ENCODE results near the gene CD36.

Gene CD36

GRCh38 chr7:80611353-80611752 lies 27.1 kb upstream of the CD36 start:
- no peak for TF ChIP-seq CTCF (IDR thresholded peaks at IDR 0.05; ENCODE audit: low read length)
- TF ChIP-seq EZH2phosphoT487 (IDR thresholded peaks at IDR 0.05; ENCODE audit: low read length), result no peak
- no peak for TF ChIP-seq EZH2 (optimal IDR thresholded peaks at IDR 0.05; ENCODE audit: low read depth, low read length)
- Histone ChIP-seq H3K4me2 (ENCODE audit: low read depth, low read length) (no peak overlapping the region), H3K36me3 (replicated peaks; ENCODE audit: insufficient read depth, low read length) (no peaks in the 10 kb centered on the region), H4K20me1 (ENCODE audit: insufficient read depth, low read length) (no peaks in the 10 kb centered on the region), H3K9me2 (replicated peaks; ENCODE audit: insufficient read depth, low read length) (no peaks in the 10 kb centered on the region), H3K27ac (ENCODE audit: low read length) (no peak overlapping the region), H3K27me3 (replicated peaks; ENCODE audit: insufficient read depth, low read length) (no peaks in the 10 kb centered on the region), H3K9ac (ENCODE audit: low read length) (no peak overlapping the region), H3K9me3 (replicated peaks; ENCODE audit: insufficient read depth, low read length) (no peaks in the 10 kb centered on the region), H3F3A (ENCODE audit: insufficient read depth, low read length) (no peaks in the 10 kb centered on the region), H2AFZ (ENCODE audit: low read length) (no peak overlapping the region), H3K4me1 (ENCODE audit: low read length) (no peaks in the 10 kb centered on the region), H3K79me2 (ENCODE audit: low read length) (no peaks in the 10 kb centered on the region), H3K4me3 (ENCODE audit: low read length) (no peak overlapping the region)
- no peak for DNase-seq

GRCh38 chr7:80611779-80612178 lies 26.7 kb upstream of the CD36 start:
- H2AFZ ChIP-seq (ENCODE audit: low read length), result no peak overlapping the region
- no peaks in the 10 kb centered on the region for H3K36me3 ChIP-seq (replicated peaks; ENCODE audit: insufficient read depth, low read length)
- no peak for TF ChIP-seq EZH2 (optimal IDR thresholded peaks at IDR 0.05; ENCODE audit: low read depth, low read length)
- no peak for TF ChIP-seq CTCF (IDR thresholded peaks at IDR 0.05; ENCODE audit: low read length)
- TF ChIP-seq EZH2phosphoT487 (IDR thresholded peaks at IDR 0.05; ENCODE audit: low read length), result no peak
- H3K27me3 ChIP-seq (replicated peaks; ENCODE audit: insufficient read depth, low read length), result no peaks in the 10 kb centered on the region
- DNase-seq, result no peak
- H3K27ac ChIP-seq (ENCODE audit: low read length), result no peak overlapping the region
- H3K79me2 ChIP-seq (ENCODE audit: low read length), result no peaks in the 10 kb centered on the region
- H3F3A ChIP-seq (ENCODE audit: insufficient read depth, low read length), result no peaks in the 10 kb centered on the region
- H3K4me2 ChIP-seq (ENCODE audit: low read depth, low read length), result no peak overlapping the region
- no peaks in the 10 kb centered on the region for H4K20me1 ChIP-seq (ENCODE audit: insufficient read depth, low read length)
- H3K4me1 ChIP-seq (ENCODE audit: low read length), result no peaks in the 10 kb centered on the region
- H3K9me2 ChIP-seq (replicated peaks; ENCODE audit: insufficient read depth, low read length), result no peaks in the 10 kb centered on the region
- no peak overlapping the region for H3K4me3 ChIP-seq (ENCODE audit: low read length)
- H3K9ac ChIP-seq (ENCODE audit: low read length), result no peak overlapping the region
- H3K9me3 ChIP-seq (replicated peaks; ENCODE audit: insufficient read depth, low read length), result no peaks in the 10 kb centered on the region

GRCh38 chr7:80612880-80613279 lies 25.6 kb upstream of the CD36 start:
- Histone ChIP-seq H3K9me2 (replicated peaks; ENCODE audit: insufficient read depth, low read length) (no peaks in the 10 kb centered on the region), H2AFZ (ENCODE audit: low read length) (no peak overlapping the region), H3K36me3 (replicated peaks; ENCODE audit: insufficient read depth, low read length) (no peaks in the 10 kb centered on the region), H3K4me2 (ENCODE audit: low read depth, low read length) (no peak overlapping the region), H3K27me3 (replicated peaks; ENCODE audit: insufficient read depth, low read length) (no peaks in the 10 kb centered on the region), H3K79me2 (ENCODE audit: low read length) (no peaks in the 10 kb centered on the region), H3K4me3 (ENCODE audit: low read length) (no peak overlapping the region), H4K20me1 (ENCODE audit: insufficient read depth, low read length) (no peaks in the 10 kb centered on the region), H3K4me1 (ENCODE audit: low read length) (no peaks in the 10 kb centered on the region), H3K9me3 (replicated peaks; ENCODE audit: insufficient read depth, low read length) (no peaks in the 10 kb centered on the region), H3K27ac (ENCODE audit: low read length) (no peak overlapping the region), H3F3A (ENCODE audit: insufficient read depth, low read length) (no peaks in the 10 kb centered on the region), H3K9ac (ENCODE audit: low read length) (no peak overlapping the region)
- no peak for DNase-seq
- TF ChIP-seq EZH2 (optimal IDR thresholded peaks at IDR 0.05; ENCODE audit: low read depth, low read length) (no peak), CTCF (IDR thresholded peaks at IDR 0.05; ENCODE audit: low read length) (no peak), EZH2phosphoT487 (IDR thresholded peaks at IDR 0.05; ENCODE audit: low read length) (no peak)

All from MM.1S (cell line).